Activated B cell treated with CpG ODN at 0.5 μM for 24 hours (primary cell): ENCODE measurements around the gene MAP1LC3B. TPM values are rescaled to one million over a fixed set of nuclear protein-coding genes. Genes with fewer than 3 reads are reported as not detected.

Source experiments
- ATAC-seq: fragments of 200-7000 bp; cut with Tn5 transposase; one replicate; pipeline ENCODE4 v1.10.0; 2021; ENCODE audit warnings: low read depth, mild to moderate bottlenecking, moderate library complexity
- CTCF ChIA-PET: fragments of 350-600 bp; sonication (Branson Sonifier 250); formaldehyde crosslinking; loops from one replicate; lab custom pipeline; 2021; ENCODE audit warnings: antibody characterized with exemption; lab: Charles Lee
- POLR2A ChIA-PET: fragments of 350-600 bp; sonication (Branson Sonifier 250); formaldehyde crosslinking; loops from one replicate; lab custom pipeline; 2021; ENCODE audit warnings: antibody characterized with exemption; lab: Charles Lee
- DNase-seq: peaks from one replicate; pipeline ENCODE4 v3.0.0; 2022
- H3K27ac Mint-ChIP-seq: one replicate; pipeline ENCODE4 v1.8.0; 2020; ENCODE audit warnings: mixed read lengths
- H3K27me3 Mint-ChIP-seq: one replicate; pipeline ENCODE4 v1.8.0; 2021; ENCODE audit warnings: mixed read lengths
- H3K36me3 Mint-ChIP-seq: one replicate; pipeline ENCODE4 v1.8.0; 2021; ENCODE audit warnings: low read depth, mixed read lengths
- H3K4me1 Mint-ChIP-seq: one replicate; pipeline ENCODE4 v1.8.0; 2021; ENCODE audit warnings: mixed read lengths
- H3K4me3 Mint-ChIP-seq: one replicate; pipeline ENCODE4 v1.8.0; 2020; ENCODE audit warnings: mild to moderate bottlenecking, mixed read lengths
- H3K9me3 Mint-ChIP-seq: one replicate; pipeline ENCODE4 v1.8.0; 2020; ENCODE audit warnings: mixed read lengths
- CTCF ChIP-seq: fragments of 200-600 bp; IDR thresholded peaks from one replicate; pipeline ENCODE4 v1.8.0; 2022; ENCODE audit warnings: antibody characterized with exemption, mild to moderate bottlenecking
- intact Hi-C: fragments of 100-400 bp; cut with micrococcal nuclease; formaldehyde crosslinking; loops from one replicate; pipeline ENCODE4 v1.15.1; 2024
- total RNA-seq: library from RNA; stranded (reverse); gene quantifications from 2 replicates; pipeline ENCODE4 v1.2.3, GENCODE V29; 2022

The MAP1LC3B gene
- total RNA-seq, 1 donor from 2014 or later = 52.9 TPM

GRCh38 chr16:87410530-87410929 lies 18.4 kb downstream of the MAP1LC3B start:
- ChIA-PET POLR2A (no interaction called here), CTCF (no interaction called here)
- no peak overlapping the region for H3K4me3 Mint-ChIP-seq
- peaks cover 24% of the 10 kb centered on the region for H3K36me3 Mint-ChIP-seq
- no peaks in the 10 kb centered on the region for H3K9me3 Mint-ChIP-seq
- H3K27ac Mint-ChIP-seq = no peak overlapping the region
- H3K27me3 Mint-ChIP-seq = no peaks in the 10 kb centered on the region
- H3K4me1 Mint-ChIP-seq = peaks cover 5% of the 10 kb centered on the region
- no peak for ATAC-seq
- intact Hi-C loops = no loop called here
- no peak for TF ChIP-seq CTCF
- no peak for DNase-seq

GRCh38 chr16:87410968-87411367 lies 18.8 kb downstream of the MAP1LC3B start:
- H3K9me3 Mint-ChIP-seq = no peaks in the 10 kb centered on the region
- POLR2A ChIA-PET = no interaction called here
- H3K27me3 Mint-ChIP-seq = no peaks in the 10 kb centered on the region
- no peak for ATAC-seq
- H3K27ac Mint-ChIP-seq = no peak overlapping the region
- CTCF ChIA-PET = no interaction called here
- H3K4me3 Mint-ChIP-seq = no peak overlapping the region
- H3K4me1 Mint-ChIP-seq = peaks cover 5% of the 10 kb centered on the region
- peaks cover 19% of the 10 kb centered on the region for H3K36me3 Mint-ChIP-seq
- TF ChIP-seq CTCF = no peak
- intact Hi-C loops = no loop called here
- DNase-seq = no peak

GRCh38 chr16:87411375-87412271 lies 19.5 kb downstream of the MAP1LC3B start:
- Mint-ChIP-seq H3K27me3 (no peaks in the 10 kb centered on the region), H3K9me3 (no peaks in the 10 kb centered on the region), H3K4me1 (peaks cover 5% of the 10 kb centered on the region), H3K27ac (no peak overlapping the region), H3K4me3 (no peak overlapping the region), H3K36me3 (peaks cover 16% of the 10 kb centered on the region)
- TF ChIP-seq CTCF = no peak
- ATAC-seq = no peak
- ChIA-PET POLR2A (no interaction called here), CTCF (no interaction called here)
- DNase-seq = no peak
- intact Hi-C loops = no loop called here

- no peak for ATAC-seq
Measured at GRCh38 chr16:87412371-87412995, 20.3 kb downstream of the MAP1LC3B start.

More at GRCh38 chr16:87412371-87412995, 20.3 kb downstream of the MAP1LC3B start:
- CTCF ChIA-PET = no interaction called here
- no peak for TF ChIP-seq CTCF
- H3K27ac Mint-ChIP-seq = no peak overlapping the region
- H3K4me1 Mint-ChIP-seq = peaks cover 3% of the 10 kb centered on the region
- POLR2A ChIA-PET = no interaction called here
- intact Hi-C loops = no loop called here
- H3K36me3 Mint-ChIP-seq = peaks cover 7% of the 10 kb centered on the region
- DNase-seq = no peak
- H3K27me3 Mint-ChIP-seq = no peaks in the 10 kb centered on the region
- H3K4me3 Mint-ChIP-seq = no peak overlapping the region
- no peaks in the 10 kb centered on the region for H3K9me3 Mint-ChIP-seq
